ENCODE measurements around the gene LRP11.
"Not testable (repeated sequence)": the region's sequence is repeated elsewhere in the genome, so short reads cannot be mapped to it uniquely, and the experiment has no call there.

The LRP11 gene

GRCh38 chr6:149863698-149864577 lies at the start of gene LRP11:
Gene LRP11, minus strand, starts transcription at chr6:149864359. Its CDS starts 339 bp downstream, at chr6:149864020.
- peak; percentile 81 for DNase-seq

GRCh38 chr6:149913540-149914240 lies 49.5 kb upstream of the LRP11 start:
- DNase-seq: no peak

- DNase-seq: no peak
These were observed 48.9 kb upstream of the LRP11 start for GRCh38 chr6:149913085-149913484.

GRCh38 chr6:149912680-149913079 lies 48.5 kb upstream of the LRP11 start:
- DNase-seq: not testable (repeated sequence)

- DNase-seq: no peak
These were observed 46.6 kb upstream of the LRP11 start for GRCh38 chr6:149910721-149911151.

- no peak for DNase-seq
These were observed 45.7 kb upstream of the LRP11 start for GRCh38 chr6:149909701-149910470.

- DNase-seq: not testable (repeated sequence)
These were observed 44.3 kb upstream of the LRP11 start for GRCh38 chr6:149908480-149908879.

GRCh38 chr6:149907317-149907716 lies 43.2 kb upstream of the LRP11 start:
- no peak for DNase-seq

GRCh38 chr6:149906405-149906804 lies 42.2 kb upstream of the LRP11 start:
- DNase-seq: no peak

- DNase-seq: no peak
These were observed 41.8 kb upstream of the LRP11 start for GRCh38 chr6:149905911-149906371.

- DNase-seq: no peak
These were observed 41.3 kb upstream of the LRP11 start for GRCh38 chr6:149905371-149905910.

- DNase-seq: no peak
These were observed 40.7 kb upstream of the LRP11 start for GRCh38 chr6:149904661-149905370.

- DNase-seq: no peak
These were observed 39.9 kb upstream of the LRP11 start for GRCh38 chr6:149903938-149904611.

GRCh38 chr6:149901444-149902140 lies 37.4 kb upstream of the LRP11 start:
- DNase-seq: no peak

- no peak for DNase-seq
These were observed 36.7 kb upstream of the LRP11 start for GRCh38 chr6:149900620-149901443.

GRCh38 chr6:149899926-149900619 lies 35.9 kb upstream of the LRP11 start:
- no peak for DNase-seq

- no peak for DNase-seq
These were observed 35.3 kb upstream of the LRP11 start for GRCh38 chr6:149899486-149899885.

- DNase-seq: no peak
These were observed 34.8 kb upstream of the LRP11 start for GRCh38 chr6:149898966-149899365.
